AG04450 (cell line): ENCODE measurements around the gene FADS3. TPM values are rescaled to one million over a fixed set of nuclear protein-coding genes. Genes with fewer than 3 reads are reported as not detected.

ENCODE experiments used
- CTCF ChIA-PET: fragments of 300-600, 350-600 bp; formaldehyde crosslinking; extraction: SDS; loops from one replicate; lab custom pipeline; 2022; ENCODE audit warnings: antibody characterized with exemption, inconsistent platforms; lab: Charles Lee
- POLR2A ChIA-PET: fragments of 350-600 bp; formaldehyde crosslinking; extraction: SDS; loops from one replicate; lab custom pipeline; 2021; ENCODE audit warnings: antibody characterized with exemption, inconsistent platforms; lab: Yijun Ruan, JAX
- DNase-seq: peaks from one replicate; pipeline ENCODE4 v3.0.0-alpha.2; 2011; ENCODE audit warnings: low read depth, low spot score
- H3K27ac ChIP-seq: one replicate; pipeline ENCODE4 v1.5.1; 2012; ENCODE audit warnings: low read depth, low read length, control low read depth
- H3K27me3 ChIP-seq: one replicate; pipeline ENCODE4 v1.6.0; 2012; ENCODE audit warnings: low read length; ENCODE audit not compliant: control insufficient read depth, insufficient read depth
- H3K4me3 ChIP-seq: 2 replicates; pipeline ENCODE4 v1.5.1; 2011; ENCODE audit warnings: mild to moderate bottlenecking, low read depth, low read length, control low read depth
- H3K9me3 ChIP-seq: 2 replicates; pipeline ENCODE4 v1.5.1; 2012; ENCODE audit warnings: low read length; ENCODE audit not compliant: control insufficient read depth, insufficient read depth
- polyA plus RNA-seq: library from polyadenylated mRNA; depleted of rRNA; stranded (reverse); fragments of >200 nt; gene quantifications from 2 replicates; pipeline ENCODE4 v1.2.3, GENCODE V29; 2011
- TF ChIP-seq, protein P1 (sequence below): IDR thresholded peaks from 2 replicates; pipeline ENCODE4 v1.5.1; 2011; ENCODE audit warnings: low read depth, low read length, control low read depth, inconsistent platforms

Gene FADS3
- polyA plus RNA-seq, 1 experiment, result 38.9 TPM

DNA sequence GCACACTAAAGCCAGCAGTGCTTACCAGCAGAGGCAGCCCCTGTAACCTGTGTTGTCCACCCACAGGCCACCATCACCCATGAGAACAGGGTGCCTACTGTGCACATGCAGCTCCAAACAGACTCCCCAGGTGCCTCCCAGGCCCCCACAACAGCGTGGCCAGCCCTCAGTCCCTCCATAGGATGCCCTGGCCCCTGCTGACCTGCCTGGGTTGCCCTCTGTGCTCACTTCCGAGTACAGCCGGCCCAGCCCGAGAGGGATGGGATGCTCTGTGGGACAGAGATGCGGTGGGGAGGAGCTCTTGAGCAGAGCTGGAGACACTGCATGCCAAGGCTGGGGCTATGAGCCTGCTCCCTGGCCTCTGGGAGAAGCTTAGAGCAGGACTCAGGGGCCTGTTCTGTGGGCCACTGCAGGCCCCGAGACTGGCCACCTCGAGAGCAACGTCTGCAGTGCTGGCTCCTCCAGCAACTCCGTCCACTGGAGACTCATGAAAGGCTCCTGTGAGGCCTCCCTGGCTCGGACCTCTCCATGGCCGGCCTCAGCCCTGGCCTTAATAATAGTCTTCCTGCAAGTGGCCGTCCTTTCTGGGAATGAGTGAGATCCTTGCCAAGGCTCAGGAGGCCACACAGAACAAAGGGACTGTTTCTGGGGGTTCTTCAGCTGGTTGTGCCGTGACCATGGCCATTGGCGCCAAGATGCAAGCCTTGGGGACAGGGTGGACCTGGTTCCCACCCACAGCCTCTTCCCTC, 36.2 kb downstream of the FADS3 start:
- POLR2A ChIA-PET, result no interaction called here
- TF ChIP-seq, protein P1, sequence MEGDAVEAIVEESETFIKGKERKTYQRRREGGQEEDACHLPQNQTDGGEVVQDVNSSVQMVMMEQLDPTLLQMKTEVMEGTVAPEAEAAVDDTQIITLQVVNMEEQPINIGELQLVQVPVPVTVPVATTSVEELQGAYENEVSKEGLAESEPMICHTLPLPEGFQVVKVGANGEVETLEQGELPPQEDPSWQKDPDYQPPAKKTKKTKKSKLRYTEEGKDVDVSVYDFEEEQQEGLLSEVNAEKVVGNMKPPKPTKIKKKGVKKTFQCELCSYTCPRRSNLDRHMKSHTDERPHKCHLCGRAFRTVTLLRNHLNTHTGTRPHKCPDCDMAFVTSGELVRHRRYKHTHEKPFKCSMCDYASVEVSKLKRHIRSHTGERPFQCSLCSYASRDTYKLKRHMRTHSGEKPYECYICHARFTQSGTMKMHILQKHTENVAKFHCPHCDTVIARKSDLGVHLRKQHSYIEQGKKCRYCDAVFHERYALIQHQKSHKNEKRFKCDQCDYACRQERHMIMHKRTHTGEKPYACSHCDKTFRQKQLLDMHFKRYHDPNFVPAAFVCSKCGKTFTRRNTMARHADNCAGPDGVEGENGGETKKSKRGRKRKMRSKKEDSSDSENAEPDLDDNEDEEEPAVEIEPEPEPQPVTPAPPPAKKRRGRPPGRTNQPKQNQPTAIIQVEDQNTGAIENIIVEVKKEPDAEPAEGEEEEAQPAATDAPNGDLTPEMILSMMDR, result no peak
- H3K4me3 ChIP-seq, result no peak overlapping the region

DNA sequence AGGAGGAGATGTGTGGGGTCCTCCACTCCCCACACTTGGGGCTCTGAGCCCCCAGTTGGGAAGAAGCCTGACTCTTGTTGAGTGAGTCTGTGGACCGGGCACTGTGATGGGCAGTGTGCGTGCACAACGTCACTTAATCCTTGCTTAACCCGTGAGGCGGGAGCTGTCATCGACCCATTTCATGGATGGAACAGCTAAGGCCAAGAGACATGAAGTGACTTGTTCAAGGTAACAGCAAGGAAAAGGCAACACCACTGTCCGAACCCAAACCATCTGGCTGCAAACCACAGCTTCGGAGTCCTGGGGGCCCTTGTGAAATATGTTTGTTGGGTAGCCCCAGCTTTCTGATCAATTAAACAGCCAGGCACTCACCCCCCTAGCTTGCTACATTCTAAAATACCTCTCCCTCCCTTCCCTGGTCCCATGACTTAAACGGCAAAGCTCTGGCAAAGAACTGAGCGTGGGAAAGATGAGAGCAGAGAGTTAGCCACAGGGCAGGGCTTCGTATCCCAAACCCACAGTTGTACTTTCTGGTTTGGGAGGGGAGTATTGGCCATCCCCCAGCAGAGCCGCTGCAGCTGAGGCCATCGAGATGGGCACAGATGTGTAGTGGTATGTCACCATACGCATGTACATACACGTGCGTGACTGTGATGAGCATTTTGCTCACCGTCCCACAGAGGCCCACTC, 37.0 kb downstream of the FADS3 start:
- TF ChIP-seq, protein P1, result no peak
- CTCF ChIA-PET, result no interaction called here
- Histone ChIP-seq H3K27me3 (no peaks in the 10 kb centered on the region), H3K9me3 (no peaks in the 10 kb centered on the region; the same call in 1 of the 2 replicates), H3K4me3 (no peak overlapping the region), H3K27ac (no peak overlapping the region)
- POLR2A ChIA-PET, result no interaction called here
- DNase-seq, result no peak

More for the DNA sequence above, 36.2 kb downstream of the FADS3 start:
- Histone ChIP-seq H3K27me3 (no peaks in the 10 kb centered on the region), H3K27ac (no peak overlapping the region), H3K9me3 (no peaks in the 10 kb centered on the region; the same call in 1 of the 2 replicates)
- DNase-seq, result no peak
- CTCF ChIA-PET, result no interaction called here

DNA sequence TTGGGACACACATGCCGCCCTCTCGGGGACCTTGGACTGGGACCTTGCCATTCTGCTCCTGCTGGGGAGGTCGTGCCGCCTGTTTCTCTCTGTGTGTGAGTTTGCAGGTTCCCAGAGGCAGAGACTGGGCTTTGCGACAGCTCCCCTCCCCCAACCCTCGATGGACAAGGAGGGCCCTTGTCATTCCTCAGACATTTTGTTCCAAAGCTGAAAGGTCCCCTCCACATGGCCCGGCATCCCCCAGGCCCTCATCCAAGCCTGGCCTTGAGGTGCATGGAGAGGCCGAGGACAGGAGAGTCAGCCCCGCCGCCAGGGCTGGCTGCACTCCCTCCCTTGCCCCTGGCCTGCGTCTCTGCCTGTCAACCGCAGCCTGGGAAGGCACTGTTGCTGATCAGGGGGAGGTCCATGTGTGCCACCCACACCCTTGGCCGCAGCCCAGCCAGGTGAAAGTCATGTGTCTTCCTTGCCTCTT, 37.6 kb downstream of the FADS3 start:
- Histone ChIP-seq H3K9me3 (no peaks in the 10 kb centered on the region; the same call in 1 of the 2 replicates), H3K27ac (no peak overlapping the region), H3K4me3 (no peak overlapping the region), H3K27me3 (no peaks in the 10 kb centered on the region)
- ChIA-PET CTCF (interaction anchor here (0.6 kb wide), 2 partner anchors 23 to 255 kb away, joined by 3 to 6 read pairs; no protein-coding TSS in a partner anchor), POLR2A (no interaction called here)
- DNase-seq, result no peak
- TF ChIP-seq, protein P1, result no peak

DNA sequence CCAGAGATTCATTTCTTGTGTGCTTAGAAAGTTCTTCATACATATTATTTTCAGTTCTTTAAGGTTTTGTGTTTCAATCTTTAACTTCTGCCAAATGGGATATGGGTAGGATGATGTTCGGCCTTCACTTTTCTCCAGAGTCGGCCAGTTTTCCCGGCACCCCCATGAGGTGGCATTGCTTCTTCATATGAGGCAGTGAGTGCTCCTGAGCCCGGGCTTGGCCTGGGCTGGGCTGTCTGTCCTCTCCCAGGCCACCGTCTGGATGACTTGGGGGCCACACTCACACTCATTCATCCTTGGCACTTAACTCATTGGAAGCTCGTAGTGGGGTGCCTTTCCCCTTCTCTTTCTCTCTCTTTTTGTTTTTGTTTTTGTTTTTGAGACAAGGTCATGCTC, 39.4 kb downstream of the FADS3 start:
- ChIA-PET CTCF (no interaction called here), POLR2A (no interaction called here)
- Histone ChIP-seq H3K27ac (no peak overlapping the region), H3K4me3 (no peak overlapping the region), H3K27me3 (no peaks in the 10 kb centered on the region), H3K9me3 (no peaks in the 10 kb centered on the region; the same call in 1 of the 2 replicates)
- no peak for DNase-seq
- TF ChIP-seq, protein P1, result no peak
